ENCODE data around the gene FBXO9.

GRCh38 chr6:53031281-53031680, 33.9 kb upstream of the FBXO9 start:
- TF ChIP-seq POLR2A (IDR thresholded peaks at IDR 0.05) (no peak), CTCF (IDR thresholded peaks at IDR 0.05) (no peak)
